Stimulated activated CD4-positive, alpha-beta T cell treated with anti-CD3 and anti-CD28 coated beads, Interleukin-4, amount 100 ng/mL, for 1 hour (primary cell): ENCODE data around the gene KANK3.
A peak's percentile ranks its signal among the peaks of the same experiment; 100 is the strongest.
"Not testable (repeated sequence)": the region's sequence is repeated elsewhere in the genome, so short reads cannot be mapped to it uniquely, and the experiment has no call there.

Experiments used
- DNase-seq: peaks from one replicate; pipeline ENCODE4 v3.0.0-alpha.2; 2020

KANK3 gene

DNA sequence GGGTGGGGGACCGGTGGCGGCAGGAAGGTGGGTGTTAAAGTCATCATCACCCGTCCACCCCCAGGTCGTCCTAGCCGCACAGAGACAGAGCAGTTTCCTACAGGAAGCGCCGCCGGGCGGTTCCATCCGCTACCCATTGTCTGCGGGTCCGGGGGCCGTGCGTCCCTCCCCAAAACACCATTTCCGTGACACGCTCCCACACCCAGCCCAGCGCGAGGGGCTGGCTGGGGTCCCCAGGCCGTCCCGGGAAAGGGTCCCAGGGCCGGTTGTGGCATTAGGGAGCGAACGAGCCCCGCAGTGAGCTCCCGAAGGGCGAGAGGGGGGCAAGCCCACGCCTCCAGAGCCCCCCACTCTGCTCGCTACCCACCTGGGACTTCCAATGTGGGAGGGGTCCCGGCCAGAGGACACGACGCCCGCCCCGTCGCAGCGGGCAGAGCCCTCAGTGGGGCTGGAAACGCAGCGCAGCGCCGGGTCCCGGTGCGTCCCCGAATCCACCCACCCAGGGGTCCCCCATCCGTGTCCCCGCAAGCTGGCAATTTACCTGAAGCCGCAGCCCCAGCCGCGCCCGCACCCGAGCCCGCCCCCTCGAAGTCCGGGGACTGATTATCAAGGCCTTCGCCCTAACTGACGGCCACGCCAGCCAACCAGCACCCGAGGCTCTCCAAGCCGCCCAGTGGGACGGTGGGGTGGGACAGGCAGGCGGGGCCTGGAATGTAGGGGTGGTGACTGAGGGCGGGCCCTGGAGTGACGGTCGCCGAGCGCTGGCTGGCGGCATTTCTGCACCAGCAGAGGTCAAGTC lies at the start of gene KANK3:
Gene KANK3 (minus strand): TSS at position 579 of the 799 bp plus-strand sequence. CDS start 5,434 bp downstream, outside the sequence.
- DNase-seq = peak; percentile 94

DNA sequence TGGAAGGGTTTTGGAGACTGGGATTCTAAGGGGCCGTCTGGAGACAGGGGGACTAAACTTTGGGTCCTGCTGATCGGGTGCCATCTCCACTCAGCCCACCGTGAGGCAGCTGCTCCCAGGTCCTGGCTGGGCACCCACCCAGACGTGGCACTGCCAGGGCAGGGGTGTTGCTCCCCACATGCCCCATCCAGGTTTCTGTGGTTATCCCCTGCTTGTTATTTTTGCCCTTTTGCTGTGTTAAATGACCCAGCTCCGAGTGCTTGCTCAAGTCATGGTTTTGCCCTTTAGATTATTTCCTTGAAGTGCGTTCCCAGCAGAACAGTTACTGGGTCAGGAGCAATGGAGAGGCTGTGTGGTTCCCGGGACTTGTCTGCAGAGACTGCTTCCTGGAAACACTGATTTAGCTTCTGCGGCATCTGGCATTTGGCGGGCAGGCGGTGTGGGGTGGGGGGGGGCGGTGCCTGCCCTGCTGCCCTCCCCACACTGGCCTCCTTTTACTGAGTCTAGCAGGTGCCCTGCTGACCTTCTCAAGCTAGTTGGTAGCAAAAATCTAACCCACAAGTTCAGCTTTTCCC lies 49.0 kb upstream of the KANK3 start:
- DNase-seq = no peak

DNA sequence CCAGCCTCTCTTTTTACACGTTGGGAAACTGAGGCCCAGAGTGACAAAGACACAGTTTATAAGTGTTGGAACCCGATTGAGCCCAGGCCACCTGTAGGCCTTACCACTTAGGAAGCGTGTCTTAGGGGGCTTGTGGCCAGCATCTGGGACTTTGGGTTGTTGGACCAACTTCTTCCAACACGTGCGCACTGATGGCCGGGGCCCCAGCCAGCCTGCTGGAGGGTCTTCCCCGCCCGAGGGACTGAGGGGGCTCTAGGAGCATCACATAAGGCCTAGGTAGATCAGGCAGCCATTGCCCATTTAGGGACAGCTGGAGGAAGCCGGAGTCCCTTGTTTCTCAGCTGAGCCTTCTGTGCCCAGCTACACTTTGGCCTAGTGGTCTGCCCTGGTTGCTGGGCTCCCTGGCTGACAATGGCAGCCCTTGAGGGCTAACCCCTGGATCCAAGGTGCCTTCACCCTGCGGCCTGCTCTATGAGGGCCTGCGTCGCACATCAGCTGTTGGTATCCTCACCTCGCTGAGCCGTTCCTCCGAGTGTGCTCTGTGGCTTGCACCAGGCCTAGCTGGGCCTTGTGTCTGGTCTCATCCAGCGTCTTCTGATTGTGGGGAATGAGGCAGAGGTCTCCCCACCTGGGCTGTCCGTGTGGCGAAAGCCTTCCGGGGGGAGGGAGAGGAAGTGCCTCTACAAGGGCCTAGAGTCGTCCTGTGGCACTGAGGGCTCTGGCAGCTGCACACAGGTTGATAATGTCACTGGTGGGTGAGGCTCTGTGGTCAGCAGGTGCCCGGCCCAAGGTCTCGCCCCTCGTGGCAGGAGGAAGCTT lies 48.3 kb upstream of the KANK3 start:
- no peak for DNase-seq

DNA sequence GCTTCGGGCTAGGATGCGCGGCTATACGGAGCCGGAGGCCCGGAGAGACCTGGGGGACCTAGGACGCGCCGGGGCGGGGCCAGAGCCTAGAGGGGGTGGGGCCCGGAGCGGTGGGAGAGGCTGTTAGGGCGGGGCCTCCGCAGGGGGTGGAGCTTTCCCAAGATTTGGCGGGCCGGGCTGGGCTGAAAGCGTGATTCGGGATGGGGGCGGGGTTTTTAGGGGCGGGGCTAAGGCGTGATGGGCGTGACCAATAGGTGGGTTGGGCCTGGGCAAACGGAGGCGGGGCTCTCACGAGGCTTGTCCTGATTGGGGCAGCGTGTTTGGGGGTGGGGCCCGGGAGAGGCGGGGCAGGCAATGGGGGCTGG lies 47.5 kb upstream of the KANK3 start:
- peak; percentile 90 for DNase-seq

DNA sequence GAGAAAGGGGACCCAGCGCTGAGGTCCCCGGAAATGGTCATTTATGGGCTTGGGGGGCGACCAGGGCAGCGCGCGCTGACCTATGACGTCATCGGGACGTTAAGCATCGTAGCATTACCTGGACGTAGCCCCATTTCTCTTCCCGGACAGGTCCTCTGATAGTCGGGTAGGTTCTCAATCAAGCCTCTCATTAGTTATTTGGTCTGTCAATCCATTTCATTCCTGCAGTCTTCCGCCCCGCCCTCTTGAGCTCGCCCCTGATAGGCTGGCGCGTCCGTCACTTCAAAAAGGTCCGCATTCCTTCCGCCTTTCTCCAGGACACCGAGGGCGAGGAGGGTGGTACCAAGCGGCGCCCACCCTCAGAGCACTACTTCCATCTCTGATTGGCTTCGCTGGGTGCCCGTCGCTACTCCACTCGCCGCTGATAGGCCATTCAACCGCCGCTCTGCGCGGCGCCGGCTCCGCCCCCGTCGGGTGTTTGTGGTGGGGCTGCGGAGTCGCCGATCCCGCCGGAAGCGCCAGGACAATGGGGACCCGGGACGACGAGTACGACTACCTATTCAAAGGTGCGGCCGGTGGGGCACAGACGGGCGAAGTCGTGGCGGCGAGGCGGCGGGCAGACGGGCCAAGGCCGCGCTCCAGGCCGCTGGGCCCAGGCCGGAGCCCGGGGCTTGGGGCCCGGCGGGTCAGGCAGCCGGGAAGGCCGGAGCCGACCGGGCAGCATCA lies 47.0 kb upstream of the KANK3 start, which contains the start of gene RAB11B:
Gene RAB11B (plus strand): TSS at position 470 of the 726 bp plus-strand sequence. CDS start 57 bp downstream, at position 527.
- DNase-seq = peak; percentile 97

DNA sequence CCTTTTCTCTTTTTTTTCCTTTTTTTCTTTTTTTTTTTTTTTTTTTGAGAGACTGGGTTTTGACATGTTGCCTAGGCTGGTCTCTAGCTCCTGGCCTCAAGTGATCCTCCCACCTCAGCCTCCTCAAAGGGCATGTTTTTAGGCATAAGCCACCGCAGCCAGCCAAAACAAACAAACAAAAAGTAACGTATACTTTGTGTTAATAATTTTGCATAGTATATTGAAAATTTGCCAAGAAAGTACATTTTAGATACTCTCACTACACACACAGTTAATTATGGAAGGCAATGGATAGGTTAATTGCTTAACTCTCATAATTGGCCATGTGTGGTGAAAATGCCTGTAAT lies 45.5 kb upstream of the KANK3 start:
- DNase-seq = no peak

DNA sequence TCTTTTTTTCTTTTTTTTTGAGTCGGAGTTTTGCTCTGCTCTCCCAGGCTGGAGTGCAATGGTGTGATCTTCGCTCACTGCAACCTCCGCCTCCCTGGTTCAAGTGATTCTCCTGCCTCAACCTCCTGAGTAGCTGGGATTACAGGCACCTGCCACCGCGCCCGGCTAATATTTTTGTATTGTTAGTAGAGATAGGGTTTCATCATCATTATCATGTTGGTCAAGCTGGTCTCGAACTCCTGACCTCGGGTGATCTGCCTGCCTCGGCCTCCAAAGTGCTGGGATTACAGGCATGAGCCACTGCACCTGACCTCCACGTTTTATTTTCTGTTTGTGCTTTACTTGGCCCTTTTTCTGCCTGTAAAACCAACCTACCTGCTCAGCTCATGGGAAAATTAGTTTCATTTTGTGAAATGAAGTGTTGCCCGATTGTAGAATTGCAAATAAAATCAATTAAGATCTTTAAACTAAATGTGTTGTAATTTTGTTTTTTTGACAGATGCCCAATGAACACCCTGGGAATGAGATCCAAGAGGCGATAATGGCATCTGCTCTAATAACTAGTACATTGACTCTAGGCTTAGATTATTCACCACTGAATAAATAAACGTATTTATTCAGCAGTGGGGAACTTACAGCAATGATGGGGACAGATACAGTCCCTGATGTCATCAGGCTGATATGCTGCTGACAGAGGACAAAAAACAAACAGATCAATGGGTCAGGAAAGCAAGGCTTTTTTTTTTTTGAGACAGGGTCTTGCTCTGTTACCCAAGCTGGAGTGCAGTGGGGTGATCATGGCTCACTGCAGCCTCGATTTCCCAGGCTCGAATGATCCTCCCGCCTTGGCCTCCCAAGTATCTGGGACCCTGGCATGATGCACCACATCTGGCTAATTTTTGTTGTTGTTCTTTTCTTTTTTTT lies 44.9 kb upstream of the KANK3 start:
- no peak for DNase-seq

DNA sequence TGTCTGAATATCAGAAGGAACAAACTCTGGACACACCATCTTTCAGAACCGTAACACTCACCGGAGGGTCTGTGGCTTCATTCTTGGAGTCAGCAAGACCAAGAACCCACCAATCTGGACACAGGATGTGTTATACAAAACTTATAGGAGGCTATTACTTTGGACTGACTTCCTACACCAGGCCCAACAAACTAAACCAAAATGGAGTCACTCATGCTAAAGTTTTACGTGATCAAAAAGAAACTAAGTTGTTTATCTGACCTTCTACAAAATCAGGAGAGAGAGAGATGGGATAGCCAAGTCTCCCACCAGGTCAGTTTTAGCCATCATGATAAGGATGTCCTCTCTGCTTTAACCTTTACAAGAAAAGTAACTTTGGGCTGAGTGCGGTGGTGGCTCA lies 43.9 kb upstream of the KANK3 start:
- no peak for DNase-seq

DNA sequence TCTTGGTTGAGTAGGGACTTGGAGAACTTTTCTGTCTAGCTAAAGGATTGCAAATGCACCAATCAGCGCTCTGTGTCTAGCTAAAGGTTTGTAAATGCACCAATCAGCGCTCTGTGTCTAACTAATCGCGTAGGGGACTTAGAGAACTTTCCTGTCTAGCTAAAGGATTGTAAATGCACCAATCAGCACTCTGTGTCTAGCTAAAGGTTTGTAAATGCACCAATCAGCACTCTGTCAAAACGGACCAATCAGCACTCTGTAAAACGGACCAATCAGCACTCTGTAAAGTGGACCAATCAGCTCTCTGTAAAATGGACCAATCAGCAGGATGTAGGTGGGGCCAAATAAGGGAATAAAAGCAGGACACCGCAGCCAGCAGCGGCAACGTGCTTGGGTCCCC lies 43.4 kb upstream of the KANK3 start:
- DNase-seq = not testable (repeated sequence)

DNA sequence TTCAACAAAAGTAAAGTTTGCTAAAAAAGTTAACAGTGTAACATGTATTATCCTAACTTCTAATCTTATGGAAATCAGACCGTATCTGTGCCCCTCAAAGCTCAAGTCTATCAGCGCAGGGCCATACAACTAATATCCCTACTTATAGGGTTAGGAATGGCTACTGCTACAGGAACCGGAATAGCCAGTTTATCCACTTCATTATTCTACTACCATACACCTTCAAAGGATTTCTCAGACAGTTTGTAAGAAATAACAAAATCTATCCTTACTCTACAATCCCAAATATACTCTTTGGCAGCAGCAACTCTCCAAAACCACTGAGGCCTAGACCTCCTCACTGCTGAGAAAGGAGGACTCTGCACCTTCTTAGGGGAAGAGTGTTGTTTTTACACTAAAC lies 42.5 kb upstream of the KANK3 start:
- DNase-seq = not testable (repeated sequence)

DNA sequence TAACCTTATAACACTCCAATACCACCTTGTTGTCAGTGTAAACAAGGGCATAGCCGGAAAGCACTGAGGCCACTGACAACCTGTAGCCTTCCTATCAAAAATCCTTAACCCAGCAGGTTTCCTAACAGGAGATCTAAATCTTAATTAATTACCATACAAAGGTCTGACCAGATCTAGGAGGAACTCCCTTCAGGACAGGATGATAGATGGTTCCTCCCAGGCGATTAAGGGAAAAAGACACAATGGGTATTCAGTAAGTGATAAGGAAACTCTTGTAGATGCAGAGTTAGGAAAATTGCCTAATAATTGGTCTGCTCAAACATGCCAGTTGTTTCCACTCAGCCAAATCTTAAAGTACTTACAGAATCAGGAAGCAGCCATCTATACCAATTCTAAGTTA lies 42.0 kb upstream of the KANK3 start:
- not testable (repeated sequence) for DNase-seq

DNA sequence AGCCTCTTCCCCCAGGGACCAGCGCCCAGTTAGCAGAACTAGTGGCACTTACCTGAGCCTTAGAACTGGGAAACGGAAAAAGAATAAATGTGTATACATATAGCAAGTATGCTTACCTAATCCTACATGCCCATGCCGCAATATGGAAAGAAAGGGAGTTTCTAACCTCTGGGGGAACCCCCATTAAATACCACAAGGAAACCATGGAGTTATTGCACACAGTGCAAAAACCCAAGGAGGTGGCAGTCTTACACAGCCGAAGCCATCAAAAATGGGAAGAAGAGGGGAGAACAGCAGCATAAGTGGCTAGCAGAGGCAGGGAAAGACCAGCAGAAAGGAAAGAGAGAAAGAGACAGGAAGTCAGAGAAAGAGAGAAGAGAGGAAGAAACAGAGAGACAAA lies 41.5 kb upstream of the KANK3 start:
- DNase-seq = not testable (repeated sequence)

DNA sequence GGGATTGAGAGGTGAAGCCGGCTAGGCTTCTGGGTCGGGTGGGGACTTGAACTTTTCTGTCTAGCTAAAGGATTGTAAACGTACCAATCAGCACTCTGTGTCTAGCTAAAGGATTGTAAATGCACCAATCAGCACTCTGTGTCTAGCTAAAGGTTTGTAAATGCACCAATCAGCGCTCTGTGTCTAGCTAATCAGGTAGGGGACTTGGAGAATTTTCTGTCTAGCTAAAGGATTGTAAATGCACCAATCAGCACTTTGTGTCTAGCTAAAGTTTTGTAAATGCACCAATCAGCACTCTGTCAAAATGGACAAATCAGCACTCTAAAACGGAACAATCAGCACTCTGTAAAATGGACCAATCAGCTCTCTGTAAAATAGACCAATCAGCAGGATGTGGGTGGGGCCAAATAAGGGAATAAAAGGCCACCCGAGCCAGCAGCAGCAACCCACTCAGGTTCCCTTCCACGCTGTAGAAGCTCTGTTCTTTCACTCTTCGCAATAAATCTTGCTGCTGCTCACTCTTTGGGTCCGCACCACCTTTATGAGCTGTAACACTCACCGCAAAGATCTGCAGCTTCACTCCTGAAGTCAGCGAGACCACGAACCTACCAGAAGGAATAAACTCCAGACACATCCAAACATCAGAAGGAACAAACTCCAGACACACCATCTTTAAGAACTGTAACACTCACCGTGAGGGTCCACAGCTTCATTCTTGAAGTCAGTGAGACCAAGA lies 36.3 kb upstream of the KANK3 start:
- DNase-seq = not testable (repeated sequence)

DNA sequence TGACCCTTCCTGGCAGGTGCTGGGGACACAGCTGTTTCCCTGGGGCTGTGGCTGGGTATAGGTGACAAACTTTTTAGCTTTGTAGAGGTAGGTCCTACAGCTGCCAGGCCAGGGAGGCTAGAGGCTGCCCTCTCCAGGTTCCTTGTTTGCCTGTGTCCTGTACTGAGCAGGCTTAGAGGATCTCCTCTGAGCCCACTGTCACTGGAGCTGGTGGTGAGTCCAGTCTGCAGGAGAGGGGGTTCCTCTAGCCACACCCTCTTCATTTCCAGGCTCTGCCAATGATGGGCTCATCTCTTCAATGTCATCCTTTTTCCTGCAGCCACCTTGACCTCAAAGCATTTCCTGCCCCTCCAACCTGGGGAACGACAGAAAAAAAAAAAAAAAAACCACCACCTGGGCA lies 34.5 kb upstream of the KANK3 start:
- no peak for DNase-seq

DNA sequence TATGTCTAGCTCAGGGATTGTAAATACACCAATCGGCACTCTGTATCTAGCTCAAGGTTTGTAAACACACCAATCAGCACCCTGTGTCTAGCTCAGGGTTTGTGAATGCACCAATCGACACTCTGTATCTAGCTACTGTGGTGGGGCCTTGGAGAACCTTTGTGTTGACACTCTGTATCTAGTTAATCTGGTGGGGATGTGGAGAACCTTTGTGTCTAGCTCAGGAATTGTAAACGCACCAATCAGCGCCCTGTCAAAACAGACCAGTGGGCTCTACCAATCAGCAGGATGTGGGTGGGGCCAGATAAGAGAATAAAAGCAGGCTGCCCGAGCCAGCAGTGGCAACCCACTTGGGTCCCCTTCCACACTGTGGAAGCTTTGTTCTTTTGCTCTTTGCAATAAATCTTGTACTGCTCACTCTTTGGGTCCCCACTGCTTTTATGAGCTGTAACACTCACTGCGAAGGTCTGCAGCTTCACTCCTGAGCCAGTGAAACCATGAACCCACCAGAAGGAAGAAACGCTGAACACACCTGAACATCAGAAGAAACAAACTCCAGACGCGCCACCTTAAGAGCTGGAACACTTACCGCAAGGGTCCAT lies 33.4 kb upstream of the KANK3 start:
- DNase-seq = not testable (repeated sequence)

DNA sequence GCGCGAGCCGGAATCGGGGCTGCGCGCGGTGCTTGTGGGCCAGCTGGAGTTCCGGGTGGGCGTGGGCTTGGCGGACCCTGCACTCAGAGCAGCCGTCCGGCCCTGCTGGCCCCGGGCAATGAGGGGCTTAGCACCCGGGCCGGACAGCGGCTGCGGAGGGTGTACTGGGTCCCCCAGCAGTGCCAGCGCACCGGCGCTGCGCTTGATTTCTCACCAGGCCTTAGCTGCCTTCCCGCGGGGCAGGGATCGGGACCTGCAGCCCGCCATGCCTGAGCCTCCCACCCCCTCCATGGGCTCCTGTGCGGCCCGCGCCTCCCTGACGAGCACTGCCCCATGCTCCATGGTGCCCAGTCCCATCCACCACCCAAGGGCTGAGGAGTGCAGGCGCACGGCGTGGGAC lies 32.7 kb upstream of the KANK3 start:
- DNase-seq = not testable (repeated sequence)

DNA sequence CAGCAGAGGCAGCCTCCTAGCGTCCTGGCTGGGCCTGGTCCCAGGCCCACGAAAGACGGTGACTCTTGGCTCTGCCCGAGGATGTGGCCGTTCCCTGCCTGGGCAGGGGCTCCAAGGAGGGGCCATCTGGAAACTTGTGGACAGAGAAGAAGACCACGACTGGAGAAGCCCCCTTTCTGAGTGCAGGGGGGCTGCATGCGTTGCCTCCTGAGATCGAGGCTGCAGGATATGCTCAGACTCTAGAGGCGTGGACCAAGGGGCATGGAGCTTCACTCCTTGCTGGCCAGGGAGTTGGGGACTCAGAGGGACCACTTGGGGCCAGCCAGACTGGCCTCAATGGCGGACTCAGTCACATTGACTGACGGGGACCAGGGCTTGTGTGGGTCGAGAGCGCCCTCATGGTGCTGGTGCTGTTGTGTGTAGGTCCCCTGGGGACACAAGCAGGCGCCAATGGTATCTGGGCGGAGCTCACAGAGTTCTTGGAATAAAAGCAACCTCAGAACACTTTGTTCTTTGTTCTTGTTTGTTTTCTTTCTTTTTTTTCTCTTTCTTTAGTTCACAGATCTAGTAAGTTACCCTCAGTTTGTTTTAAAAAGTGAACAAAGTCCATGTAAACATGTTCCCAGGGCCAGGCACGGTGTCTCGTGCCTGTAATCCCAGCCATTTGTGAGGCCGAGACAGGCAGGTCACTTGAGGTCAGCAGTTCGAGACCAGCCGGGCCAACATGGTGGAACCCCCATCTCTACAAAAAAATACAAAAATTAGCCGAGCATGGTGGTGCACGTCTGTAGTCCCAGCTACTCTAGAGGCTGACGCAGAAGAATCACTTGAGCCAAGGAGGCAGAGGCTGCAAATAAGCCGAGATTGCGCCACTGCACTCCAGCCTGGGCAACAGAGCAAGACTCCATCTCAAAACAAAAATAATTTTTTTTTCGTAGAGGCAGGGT lies 31.1 kb upstream of the KANK3 start:
- no peak for DNase-seq

DNA sequence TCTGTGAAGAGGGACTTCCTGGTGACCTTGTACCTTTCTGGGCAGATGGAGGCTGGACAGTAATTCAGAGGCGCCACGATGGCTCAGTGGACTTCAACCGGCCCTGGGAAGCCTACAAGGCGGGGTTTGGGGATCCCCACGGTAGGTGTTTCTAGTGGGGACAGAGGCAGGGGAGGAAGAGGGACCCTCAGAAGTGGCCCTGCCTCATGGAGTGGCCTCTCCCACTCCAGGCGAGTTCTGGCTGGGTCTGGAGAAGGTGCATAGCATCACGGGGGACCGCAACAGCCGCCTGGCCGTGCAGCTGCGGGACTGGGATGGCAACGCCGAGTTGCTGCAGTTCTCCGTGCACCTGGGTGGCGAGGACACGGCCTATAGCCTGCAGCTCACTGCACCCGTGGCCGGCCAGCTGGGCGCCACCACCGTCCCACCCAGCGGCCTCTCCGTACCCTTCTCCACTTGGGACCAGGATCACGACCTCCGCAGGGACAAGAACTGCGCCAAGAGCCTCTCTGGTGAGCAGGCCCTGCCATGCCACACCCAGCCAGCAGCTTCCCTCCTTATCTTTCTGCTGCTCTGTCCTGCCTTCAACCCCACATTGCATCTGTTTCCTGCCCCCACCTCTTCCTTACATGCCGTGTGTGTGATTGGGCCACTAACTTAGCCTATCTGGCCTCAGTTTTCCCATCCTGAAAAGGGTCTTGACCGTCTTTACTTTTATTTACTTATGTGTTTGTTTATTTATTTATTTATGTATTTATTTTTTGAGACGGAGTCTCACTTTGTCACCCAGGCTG lies 28.1 kb upstream of the KANK3 start:
- no peak for DNase-seq
